Measurements from ENCODE around the gene ERP27.

Gene ERP27

DNA sequence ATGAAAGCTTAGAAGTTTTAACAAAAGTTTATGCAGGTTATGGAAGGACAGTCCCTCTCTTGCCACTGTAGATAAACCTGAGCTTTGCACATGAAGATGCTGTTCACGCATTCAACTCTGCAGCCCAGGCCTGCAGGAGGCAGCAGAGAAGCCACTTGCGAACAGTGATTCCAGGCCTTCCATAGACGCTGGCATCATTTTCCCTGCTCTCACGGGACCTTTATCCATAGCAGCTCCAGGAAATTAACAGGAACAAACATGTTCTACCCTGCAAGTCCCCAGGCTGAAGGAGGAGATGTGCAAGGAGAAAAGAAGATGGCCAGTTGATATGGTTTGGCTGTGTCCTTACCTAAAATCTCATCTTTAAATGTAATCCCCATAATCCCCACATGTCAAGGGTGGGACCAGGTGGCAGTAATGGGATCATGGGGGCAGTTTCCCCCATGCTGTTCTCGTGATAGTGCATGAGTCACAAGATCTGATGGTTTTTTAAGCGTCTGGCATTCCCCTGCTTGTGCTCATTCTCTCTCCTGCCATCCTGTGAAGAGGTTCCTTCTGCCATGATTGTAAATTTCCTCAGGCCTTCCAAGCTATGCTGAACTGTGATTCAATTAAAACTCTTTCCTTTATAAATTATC lies 2.0 kb downstream of the ERP27 start:
- no peak for DNase-seq (ENCODE audit: low read depth, low spot score)

DNA sequence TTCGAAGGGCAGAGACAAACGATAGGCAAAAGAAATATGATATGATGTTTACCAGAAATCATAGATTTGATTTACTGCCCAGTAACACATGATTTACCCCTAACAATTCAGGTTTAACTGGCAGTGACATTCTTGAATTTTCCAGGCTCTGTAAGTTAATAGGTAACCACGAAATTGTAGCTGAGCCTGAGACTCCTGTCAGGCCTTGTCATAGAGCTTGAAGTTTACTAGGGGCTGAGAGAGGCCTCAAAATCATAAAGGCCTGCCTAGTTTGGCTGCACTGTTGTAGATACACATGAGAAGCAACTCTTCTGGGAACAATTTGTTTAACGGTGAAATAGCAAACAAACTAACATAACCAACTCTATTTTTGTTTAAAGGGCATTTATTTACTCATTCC lies 3.3 kb downstream of the ERP27 start:
- no peak for DNase-seq (ENCODE audit: low read depth, low spot score)

DNA sequence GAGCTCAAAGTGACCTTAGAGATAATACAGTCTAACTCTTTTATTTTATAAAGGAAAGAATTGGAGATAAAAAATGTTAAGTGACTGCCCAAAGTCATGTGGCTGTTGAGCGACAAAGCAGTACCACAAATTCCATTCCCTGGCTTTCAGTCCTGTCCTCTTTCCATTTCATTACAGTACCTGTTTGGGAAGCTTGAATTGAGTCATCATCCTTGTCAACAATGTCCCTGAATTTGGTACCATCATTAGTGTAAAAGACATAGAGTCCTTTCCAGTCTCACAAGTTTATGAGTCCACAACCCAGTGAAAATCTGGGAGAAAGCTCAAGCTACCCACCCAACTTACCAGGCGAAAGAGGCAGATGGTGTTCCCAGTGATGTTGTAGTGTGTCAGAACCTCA lies 3.8 kb downstream of the ERP27 start:
- DNase-seq (ENCODE audit: low read depth, low spot score) = no peak

DNA sequence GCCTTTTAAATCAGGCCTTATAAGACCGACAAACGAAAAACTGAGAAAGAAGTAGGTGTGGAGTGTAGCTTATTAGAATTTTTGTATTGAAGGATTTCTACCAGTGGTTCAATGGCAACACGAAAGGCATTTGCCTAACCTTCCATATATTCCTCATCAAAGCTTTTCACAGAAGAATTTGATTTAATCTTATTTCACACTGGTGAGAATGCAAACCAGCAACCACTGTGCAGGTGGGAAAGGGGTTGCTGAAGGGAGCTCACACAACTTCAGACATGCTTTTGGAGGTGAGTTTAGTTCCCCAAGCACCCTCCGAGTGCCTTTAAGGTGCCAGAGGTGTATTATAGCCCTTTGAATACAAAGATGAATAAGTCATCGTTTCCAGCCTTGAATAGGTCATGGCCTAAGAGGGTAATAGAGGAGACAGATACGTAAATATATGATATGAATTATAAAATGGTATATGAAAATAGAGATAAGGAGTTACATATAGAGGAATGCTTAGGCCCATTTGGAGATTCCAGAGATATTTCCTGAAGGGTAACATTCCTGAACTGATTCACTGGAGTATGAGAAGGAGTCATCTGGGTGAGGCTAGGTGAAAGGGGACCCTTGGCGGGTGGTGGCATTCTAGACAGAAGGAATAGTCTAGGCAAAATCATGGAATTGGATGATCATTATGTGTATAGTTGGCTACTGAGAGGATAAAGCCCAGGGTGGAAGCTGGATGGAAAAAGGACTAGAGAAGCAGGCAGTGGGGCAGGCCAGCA lies 6.4 kb downstream of the ERP27 start:
- DNase-seq (ENCODE audit: low read depth, low spot score) = no peak

- DNase-seq (ENCODE audit: low read depth, low spot score) = no peak
Observed at GRCh38 chr12:14931359-14931758, 7.0 kb downstream of the ERP27 start.

DNA sequence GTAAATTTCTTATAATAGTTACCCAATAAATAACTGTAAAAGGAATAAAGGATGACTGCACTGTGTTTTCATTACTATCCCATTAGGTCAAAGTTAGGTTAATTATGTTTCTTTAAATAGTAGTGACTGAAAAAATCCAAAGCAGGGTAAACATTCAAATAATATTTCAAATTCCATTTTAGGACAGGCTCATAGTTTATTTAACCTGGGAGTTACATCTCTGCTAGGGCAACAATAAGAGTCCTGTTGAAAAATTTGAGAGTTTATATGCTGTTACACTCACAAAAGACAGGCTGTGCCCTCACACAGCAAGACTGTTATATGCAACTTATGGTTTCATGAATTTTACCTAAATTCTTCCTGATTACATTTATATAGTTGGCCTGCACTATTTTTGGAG lies 8.0 kb downstream of the ERP27 start:
- no peak for DNase-seq (ENCODE audit: low read depth, low spot score)

GRCh38 chr12:14928931-14929330 lies 9.4 kb downstream of the ERP27 start:
- no peak for DNase-seq (ENCODE audit: low read depth, low spot score)

- DNase-seq (ENCODE audit: low read depth, low spot score) = no peak
Observed at GRCh38 chr12:14927267-14927666, 11.1 kb downstream of the ERP27 start.

- no peak for DNase-seq (ENCODE audit: low read depth, low spot score)
Observed at GRCh38 chr12:14924541-14924940, 13.8 kb downstream of the ERP27 start.

GRCh38 chr12:14923944-14924343 lies 14.4 kb downstream of the ERP27 start:
- DNase-seq (ENCODE audit: low read depth, low spot score) = no peak

GRCh38 chr12:14921218-14921617 lies 17.1 kb downstream of the ERP27 start:
- no peak for DNase-seq (ENCODE audit: low read depth, low spot score)

DNA sequence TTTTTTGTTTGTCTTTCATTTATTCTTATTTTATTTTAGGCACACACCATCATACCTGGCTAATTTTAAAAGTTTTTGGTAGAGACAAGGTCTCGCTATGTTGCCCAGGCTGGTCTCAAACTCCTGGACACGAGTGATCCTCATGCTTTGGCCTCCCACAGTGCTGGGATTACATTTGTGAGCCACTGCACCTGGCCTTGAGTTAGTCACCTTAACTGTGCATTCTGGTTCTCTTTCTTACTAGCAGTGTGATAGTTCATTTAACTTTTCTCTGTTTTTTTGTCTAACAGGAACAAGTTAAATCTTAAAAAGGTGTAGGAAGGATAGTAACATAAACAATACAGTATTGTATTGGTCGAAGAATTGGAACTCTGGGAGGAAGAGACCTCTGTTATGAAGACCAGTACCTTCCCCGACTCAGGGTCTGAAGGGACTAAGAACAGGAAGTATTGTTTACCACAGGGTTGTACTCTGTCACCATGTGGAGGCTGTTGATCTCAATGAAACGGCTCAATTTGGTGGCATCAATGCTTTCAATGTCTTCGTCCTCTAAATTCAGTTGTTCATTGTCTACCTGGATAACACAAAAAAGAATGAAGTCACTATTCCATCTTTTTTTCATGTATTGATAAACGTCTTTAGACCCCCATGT lies 17.7 kb downstream of the ERP27 start:
- DNase-seq (ENCODE audit: low read depth, low spot score) = no peak

DNA sequence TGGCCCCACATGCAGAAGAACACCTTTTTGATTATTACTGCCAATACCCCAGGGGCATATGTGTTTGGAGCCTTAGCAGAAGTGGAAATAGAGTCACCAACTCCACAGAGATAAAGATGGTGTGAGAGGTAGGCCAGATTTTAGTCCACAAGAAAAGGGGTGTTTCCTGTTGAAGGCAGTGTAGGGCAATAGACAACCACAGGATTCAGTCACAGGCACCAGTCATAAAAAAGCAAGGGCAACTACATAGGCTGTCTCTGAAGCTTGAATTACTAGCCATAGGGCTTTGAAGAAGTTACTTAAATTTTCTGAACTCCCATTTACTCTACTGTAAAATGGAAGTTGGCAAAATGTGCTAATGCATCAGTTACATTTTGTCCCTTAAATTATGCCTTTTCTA lies 18.9 kb downstream of the ERP27 start:
- DNase-seq (ENCODE audit: low read depth, low spot score) = no peak

GRCh38 chr12:14915736-14916135 lies 22.6 kb downstream of the ERP27 start:
- no peak for DNase-seq (ENCODE audit: low read depth, low spot score)

DNA sequence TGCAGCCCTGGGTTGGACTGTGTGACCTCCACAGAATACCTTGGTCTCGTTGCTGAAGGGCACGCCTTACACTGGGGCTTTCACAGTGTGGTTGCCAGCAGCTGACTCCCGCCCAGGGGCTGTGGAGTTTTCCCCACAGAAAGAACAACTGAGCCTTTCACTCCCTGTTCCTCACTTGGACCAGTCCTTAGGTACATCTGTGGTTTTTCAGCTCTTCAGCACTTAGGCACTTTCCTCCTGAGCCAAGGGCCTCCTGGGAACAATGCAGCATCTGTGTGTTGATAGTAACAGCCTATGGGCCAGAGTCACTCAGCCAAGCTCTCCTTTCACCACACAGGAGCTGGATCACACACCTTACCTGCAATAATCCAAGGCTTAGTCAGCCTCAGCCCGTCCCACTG lies 25.0 kb downstream of the ERP27 start:
- no peak for DNase-seq (ENCODE audit: low read depth, low spot score)

DNA sequence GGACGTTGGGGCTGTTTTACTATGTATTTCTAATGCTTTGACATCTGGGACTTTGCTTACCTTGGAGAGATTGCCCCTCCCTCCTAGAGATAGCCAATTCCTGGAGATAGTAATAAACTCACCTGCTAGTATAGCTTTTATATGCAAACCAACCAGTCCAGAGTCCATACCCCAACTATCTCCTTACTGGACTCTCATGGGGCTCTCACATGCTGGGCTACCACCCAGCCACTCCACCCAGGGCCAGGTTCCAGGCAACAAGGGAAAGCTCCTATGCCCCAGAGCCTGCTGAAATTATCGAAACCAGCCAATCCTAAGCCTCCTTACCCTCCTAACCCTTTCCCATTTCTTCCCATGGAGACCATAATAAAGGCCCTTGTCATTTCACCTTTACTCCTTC lies 27.2 kb downstream of the ERP27 start:
- DNase-seq (ENCODE audit: low read depth, low spot score) = no peak

- no peak for DNase-seq (ENCODE audit: low read depth, low spot score)
Observed at GRCh38 chr12:14910090-14910915, 28.0 kb downstream of the ERP27 start.

GRCh38 chr12:14907953-14908352 lies 30.4 kb downstream of the ERP27 start:
- DNase-seq (ENCODE audit: low read depth, low spot score) = no peak

GRCh38 chr12:14906114-14906513 lies 32.2 kb downstream of the ERP27 start:
- no peak for DNase-seq (ENCODE audit: low read depth, low spot score)

DNA sequence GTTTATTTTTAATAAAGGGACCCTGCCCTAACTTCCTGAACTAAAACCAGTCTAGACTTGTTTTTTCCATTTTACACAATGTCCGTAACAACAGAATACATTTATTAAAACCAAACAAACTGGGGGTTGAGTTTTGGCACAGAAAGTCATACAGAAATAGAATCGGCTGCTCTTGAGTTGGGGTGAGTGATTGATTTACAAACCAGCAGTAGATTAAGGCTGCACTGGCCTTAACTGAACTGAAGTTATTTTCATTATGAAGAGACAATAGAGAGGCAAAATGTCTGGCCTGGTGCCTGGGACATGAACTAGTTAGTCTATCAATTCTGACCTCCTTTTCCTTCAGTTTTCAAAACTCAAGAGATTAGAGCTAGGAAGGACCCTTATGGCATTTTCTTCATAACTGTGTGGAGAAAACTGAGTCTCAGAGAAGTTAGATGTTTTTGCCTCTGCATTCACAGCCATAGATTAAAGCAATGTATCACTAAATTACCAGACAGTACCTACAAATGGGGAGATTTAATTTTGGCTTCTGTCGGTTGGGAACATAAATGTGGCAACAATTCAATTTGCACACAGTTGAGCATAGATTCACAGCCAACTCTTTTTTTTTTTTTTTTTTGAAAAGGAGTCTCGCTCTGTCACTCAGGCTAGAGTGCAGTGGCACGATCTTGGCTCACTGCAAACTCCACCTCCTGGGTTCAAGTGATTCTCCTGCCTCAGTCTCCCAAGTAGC lies 32.9 kb downstream of the ERP27 start:
- DNase-seq (ENCODE audit: low read depth, low spot score) = no peak

- no peak for DNase-seq (ENCODE audit: low read depth, low spot score)
Observed at GRCh38 chr12:14904854-14905253, 33.5 kb downstream of the ERP27 start.

Measured in activated CD4-positive, CD25-positive, alpha-beta regulatory T cell treated with anti-CD3 and anti-CD28 coated beads, Interleukin-2, amount 50 U/mL, for 16 hours (primary cell).